CD4-positive, alpha-beta T cell (primary cell): Measurements from ENCODE around the gene HLA-DRA. TPM values are rescaled to one million over a fixed set of nuclear protein-coding genes. Genes with fewer than 3 reads are reported as not detected.

Experiments used
- ATAC-seq: fragments of 200-7000 bp; cut with Tn5 transposase; one replicate; pipeline ENCODE4 v1.10.0; 2022; ENCODE audit warnings: mild to moderate bottlenecking; ENCODE audit not compliant: poor library complexity
- CTCF ChIA-PET: fragments of 350-600 bp; sonication (Branson Sonifier 250); formaldehyde crosslinking; loops from one replicate; lab custom pipeline; 2021; ENCODE audit warnings: antibody characterized with exemption, inconsistent platforms; lab: Charles Lee
- POLR2A ChIA-PET: fragments of 350-600 bp; sonication (Branson Sonifier 250); formaldehyde crosslinking; loops from one replicate; lab custom pipeline; 2021; ENCODE audit warnings: antibody characterized with exemption, inconsistent platforms; lab: Charles Lee
- DNase-seq, 14 experiments: peaks; one replicate each; pipeline ENCODE4 v3.0.0-alpha.2; 2013 to 2020; ENCODE audit warnings: mixed read lengths in 2 of 14
- H3K27ac ChIP-seq, 2 donors: one replicate each; pipeline versions ENCODE4 v1.5.1 to v1.7.0; 2013; ENCODE audit warnings: low read length in 2 of 2, low read depth in 1 of 2, mild to moderate bottlenecking in 1 of 2
- H3K27me3 ChIP-seq, 2 experiments: 1 replicate in 1 of 2; 2 replicates in 1 of 2; pipeline versions ENCODE4 v1.6.1 to v1.7.0; 2013; ENCODE audit warnings: low read length in 2 of 2, control low read depth in 1 of 2, mild to moderate bottlenecking in 1 of 2, moderate library complexity in 1 of 2; ENCODE audit not compliant: insufficient read depth in 2 of 2, control insufficient read depth in 1 of 2
- H3K36me3 ChIP-seq: one replicate; pipeline ENCODE4 v1.6.1; 2013; ENCODE audit warnings: low read length, control low read depth; ENCODE audit not compliant: insufficient read depth
- H3K4me1 ChIP-seq: one replicate; pipeline ENCODE4 v1.6.1; 2013; ENCODE audit warnings: low read length, control low read depth; ENCODE audit not compliant: insufficient read depth
- H3K4me3 ChIP-seq: one replicate; pipeline ENCODE4 v1.5.1; 2013; ENCODE audit warnings: mild to moderate bottlenecking, low read length, moderate library complexity
- H3K9me3 ChIP-seq, 2 experiments: 1 replicate in 1 of 2; 2 replicates in 1 of 2; pipeline versions ENCODE4 v1.6.1 to v1.7.0; 2013; ENCODE audit warnings: low read length in 2 of 2, mild to moderate bottlenecking in 2 of 2, control low read depth in 1 of 2, moderate library complexity in 1 of 2; ENCODE audit not compliant: control insufficient read depth in 1 of 2, insufficient read depth in 1 of 2
- H3K27ac Mint-ChIP-seq: one replicate; pipeline ENCODE4 v1.8.0; 2020; ENCODE audit warnings: mixed read lengths
- H3K27me3 Mint-ChIP-seq: one replicate; pipeline ENCODE4 v1.8.0; 2021; ENCODE audit warnings: mixed read lengths
- H3K36me3 Mint-ChIP-seq: one replicate; pipeline ENCODE4 v1.8.0; 2021; ENCODE audit warnings: low read depth, mixed read lengths
- H3K4me1 Mint-ChIP-seq: one replicate; pipeline ENCODE4 v1.8.0; 2021; ENCODE audit warnings: low read depth, mixed read lengths
- H3K4me3 Mint-ChIP-seq: one replicate; pipeline ENCODE4 v1.8.0; 2020; ENCODE audit warnings: mild to moderate bottlenecking, mixed read lengths
- H3K9me3 Mint-ChIP-seq: one replicate; pipeline ENCODE4 v1.8.0; 2020; ENCODE audit warnings: mixed read lengths
- intact Hi-C, 2 experiments: fragments of 100-400 bp; cut with DNase I in 1 of 2; cut with micrococcal nuclease in 1 of 2; formaldehyde crosslinking; loops; one replicate each; pipeline versions ENCODE4 v1.15.1 to v1.9.0; 2023 to 2025; cut with DNase I, micrococcal nuclease
- total RNA-seq, 174 experiments: library from RNA in 2 of 174; stranded (reverse) in 2 of 174; gene quantifications; one replicate each; pipeline ENCODE4 v1.2.3 and lab custom pipeline; 2021 to 2026
- TF ChIP-seq, protein P1 (sequence below): fragments of 200-600 bp; IDR thresholded peaks from one replicate; pipeline ENCODE4 v1.8.0; 2022; ENCODE audit warnings: antibody characterized with exemption, mild to moderate bottlenecking

The HLA-DRA gene
- total RNA-seq, 2 experiments from 2014 or later, result 50.3 to 51.0 TPM

- Histone ChIP-seq H3K27me3 (no peaks in the 10 kb centered on the region), H3K9me3 (no peaks in the 10 kb centered on the region), H3K27ac (no peak overlapping the region), H3K36me3 (no peaks in the 10 kb centered on the region), H3K4me1 (no peaks in the 10 kb centered on the region), H3K4me3 (no peak overlapping the region)
- TF ChIP-seq, protein P1, sequence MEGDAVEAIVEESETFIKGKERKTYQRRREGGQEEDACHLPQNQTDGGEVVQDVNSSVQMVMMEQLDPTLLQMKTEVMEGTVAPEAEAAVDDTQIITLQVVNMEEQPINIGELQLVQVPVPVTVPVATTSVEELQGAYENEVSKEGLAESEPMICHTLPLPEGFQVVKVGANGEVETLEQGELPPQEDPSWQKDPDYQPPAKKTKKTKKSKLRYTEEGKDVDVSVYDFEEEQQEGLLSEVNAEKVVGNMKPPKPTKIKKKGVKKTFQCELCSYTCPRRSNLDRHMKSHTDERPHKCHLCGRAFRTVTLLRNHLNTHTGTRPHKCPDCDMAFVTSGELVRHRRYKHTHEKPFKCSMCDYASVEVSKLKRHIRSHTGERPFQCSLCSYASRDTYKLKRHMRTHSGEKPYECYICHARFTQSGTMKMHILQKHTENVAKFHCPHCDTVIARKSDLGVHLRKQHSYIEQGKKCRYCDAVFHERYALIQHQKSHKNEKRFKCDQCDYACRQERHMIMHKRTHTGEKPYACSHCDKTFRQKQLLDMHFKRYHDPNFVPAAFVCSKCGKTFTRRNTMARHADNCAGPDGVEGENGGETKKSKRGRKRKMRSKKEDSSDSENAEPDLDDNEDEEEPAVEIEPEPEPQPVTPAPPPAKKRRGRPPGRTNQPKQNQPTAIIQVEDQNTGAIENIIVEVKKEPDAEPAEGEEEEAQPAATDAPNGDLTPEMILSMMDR, result no peak
- DNase-seq (no peak), ATAC-seq (no peak)
- Mint-ChIP-seq H3K4me1 (no peaks in the 10 kb centered on the region), H3K9me3 (no peaks in the 10 kb centered on the region), H3K36me3 (no peaks in the 10 kb centered on the region), H3K27ac (no peak overlapping the region), H3K4me3 (no peak overlapping the region), H3K27me3 (peaks cover 18% of the 10 kb centered on the region)
- CTCF ChIA-PET, result no interaction called here
- intact Hi-C loops, result no loop called here
- POLR2A ChIA-PET, result no interaction called here
These were observed 43.7 kb upstream of the HLA-DRA start for GRCh38 chr6:32396028-32396427.

DNA sequence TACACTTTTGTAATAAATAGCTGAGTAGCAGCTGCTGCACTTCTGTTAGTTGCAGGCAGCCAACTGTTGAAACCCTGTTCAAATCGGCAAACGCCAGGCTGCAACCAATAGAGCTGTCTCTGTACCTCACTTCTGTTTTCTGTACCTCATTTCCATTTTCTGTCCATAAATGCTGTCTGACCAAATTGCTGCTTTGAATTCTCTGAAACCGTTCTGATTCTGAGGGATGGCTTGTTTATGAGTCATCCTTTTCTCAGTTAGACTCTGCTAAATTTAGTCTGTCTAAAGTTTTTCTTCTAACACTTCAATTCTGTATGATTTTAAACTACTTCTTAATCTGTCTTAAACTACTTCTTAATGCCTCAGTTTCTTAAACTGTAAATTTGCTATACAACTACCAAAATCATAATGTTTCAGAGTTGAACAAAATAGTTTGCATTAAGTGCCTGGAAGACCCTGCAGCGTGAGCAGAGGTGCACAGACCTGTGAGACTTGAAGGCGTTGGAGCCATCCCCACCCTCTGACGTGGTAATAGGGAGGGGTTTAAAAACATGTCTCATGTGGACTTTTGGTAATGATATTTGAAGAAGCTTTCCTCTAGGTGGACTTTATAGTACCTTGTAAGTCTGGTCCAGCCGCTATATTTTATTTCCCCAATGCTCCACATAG lies 42.3 kb upstream of the HLA-DRA start:
- no peak overlapping the region for H3K27ac Mint-ChIP-seq
- DNase-seq (no peak), ATAC-seq (no peak)
- no peaks in the 10 kb centered on the region for H3K9me3 ChIP-seq
- H3K36me3 Mint-ChIP-seq, result no peaks in the 10 kb centered on the region
- H3K4me3 Mint-ChIP-seq, result no peak overlapping the region
- POLR2A ChIA-PET, result no interaction called here
- intact Hi-C loops, result no loop called here
- CTCF ChIA-PET, result no interaction called here
- H3K27me3 Mint-ChIP-seq, result peaks cover 18% of the 10 kb centered on the region
- H3K36me3 ChIP-seq, result no peaks in the 10 kb centered on the region
- no peaks in the 10 kb centered on the region for H3K4me1 ChIP-seq
- no peaks in the 10 kb centered on the region for H3K9me3 Mint-ChIP-seq
- H3K4me1 Mint-ChIP-seq, result no peaks in the 10 kb centered on the region
- TF ChIP-seq, protein P1, result no peak
- H3K27ac ChIP-seq, result no peak overlapping the region
- H3K27me3 ChIP-seq, result no peaks in the 10 kb centered on the region
- H3K4me3 ChIP-seq, result no peak overlapping the region

DNA sequence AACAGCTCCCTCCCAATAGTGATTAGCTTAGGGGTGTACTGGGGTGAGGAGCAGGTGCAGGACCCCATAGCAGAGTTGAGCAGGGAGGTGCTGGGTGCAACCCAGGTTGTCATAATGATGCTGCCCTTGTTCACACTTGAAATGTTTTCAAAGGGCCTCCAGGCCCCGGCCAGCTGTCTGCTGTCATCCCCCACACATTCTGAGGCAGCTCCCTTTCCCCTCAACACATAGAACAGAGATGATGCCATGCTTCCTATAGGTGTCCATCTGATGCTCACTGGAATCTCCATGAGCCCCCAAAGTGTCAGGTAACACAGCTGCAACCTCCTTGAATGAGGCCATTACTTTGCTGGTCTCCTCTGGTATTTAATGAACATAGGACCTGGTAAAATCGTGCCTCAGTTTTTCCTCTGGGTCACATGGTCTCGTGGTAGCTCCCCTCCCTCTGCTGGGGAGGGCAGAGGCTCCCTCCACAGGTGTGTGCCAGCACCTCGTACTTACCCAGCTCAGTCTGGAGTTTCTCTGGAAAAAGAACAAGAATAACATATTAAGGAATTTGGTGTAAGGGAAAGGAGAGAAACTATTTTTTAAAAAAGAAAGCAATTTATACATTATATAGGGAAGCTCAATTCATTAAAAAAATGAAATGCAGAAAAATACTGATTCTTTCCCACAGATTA lies 38.3 kb upstream of the HLA-DRA start:
- peaks cover 30% of the 10 kb centered on the region for H3K27me3 Mint-ChIP-seq
- CTCF ChIA-PET, result interaction anchor here (0.8 kb wide), 1 partner anchor 12 kb away, joined by 3 read pairs; no protein-coding TSS in a partner anchor
- no peak overlapping the region for H3K27ac Mint-ChIP-seq

More for the DNA sequence above, 38.3 kb upstream of the HLA-DRA start:
- Mint-ChIP-seq H3K4me3 (no peak overlapping the region), H3K36me3 (no peaks in the 10 kb centered on the region), H3K4me1 (no peaks in the 10 kb centered on the region), H3K9me3 (no peaks in the 10 kb centered on the region)
- H3K9me3 ChIP-seq, result no peaks in the 10 kb centered on the region
- DNase-seq (no peak), ATAC-seq (no peak)
- peaks cover 7% of the 10 kb centered on the region in 2 experiments for H3K27me3 ChIP-seq
- H3K4me1 ChIP-seq, result no peaks in the 10 kb centered on the region
- no peaks in the 10 kb centered on the region for H3K36me3 ChIP-seq
- no peak overlapping the region for H3K27ac ChIP-seq
- intact Hi-C loops, result no loop called here
- TF ChIP-seq, protein P1, result no peak
- POLR2A ChIA-PET, result no interaction called here
- H3K4me3 ChIP-seq, result no peak overlapping the region
